Measurements from ENCODE around the gene NOD1.

NOD1 gene

GRCh38 chr7:30460246-30460633, 18.3 kb downstream of the NOD1 start:
- peak; percentile 48 for ATAC-seq
- TF ChIP-seq OSR1 (CRISPR knock-in tag; IDR thresholded peaks at IDR 0.05) (no peak), SNAI2 (CRISPR knock-in tag; IDR thresholded peaks at IDR 0.05) (no peak), CREB5 (CRISPR knock-in tag; IDR thresholded peaks at IDR 0.05; ENCODE audit: low read depth) (no peak), TCF4 (CRISPR knock-in tag; IDR thresholded peaks at IDR 0.05; ENCODE audit: borderline replicate concordance) (no peak), RARB (CRISPR knock-in tag; IDR thresholded peaks at IDR 0.05) (no peak), ISL1 (CRISPR knock-in tag; IDR thresholded peaks at IDR 0.05) (no peak), CSDC2 (CRISPR knock-in tag; IDR thresholded peaks at IDR 0.05) (no peak), PATZ1 (CRISPR knock-in tag; IDR thresholded peaks at IDR 0.05; ENCODE audit: borderline replicate concordance) (no peak), ARNTL (CRISPR knock-in tag; IDR thresholded peaks at IDR 0.05; ENCODE audit: borderline replicate concordance, low read depth) (no peak), ZNF8 (CRISPR knock-in tag; IDR thresholded peaks at IDR 0.05) (no peak)
- TF ChIP-seq, protein P1, sequence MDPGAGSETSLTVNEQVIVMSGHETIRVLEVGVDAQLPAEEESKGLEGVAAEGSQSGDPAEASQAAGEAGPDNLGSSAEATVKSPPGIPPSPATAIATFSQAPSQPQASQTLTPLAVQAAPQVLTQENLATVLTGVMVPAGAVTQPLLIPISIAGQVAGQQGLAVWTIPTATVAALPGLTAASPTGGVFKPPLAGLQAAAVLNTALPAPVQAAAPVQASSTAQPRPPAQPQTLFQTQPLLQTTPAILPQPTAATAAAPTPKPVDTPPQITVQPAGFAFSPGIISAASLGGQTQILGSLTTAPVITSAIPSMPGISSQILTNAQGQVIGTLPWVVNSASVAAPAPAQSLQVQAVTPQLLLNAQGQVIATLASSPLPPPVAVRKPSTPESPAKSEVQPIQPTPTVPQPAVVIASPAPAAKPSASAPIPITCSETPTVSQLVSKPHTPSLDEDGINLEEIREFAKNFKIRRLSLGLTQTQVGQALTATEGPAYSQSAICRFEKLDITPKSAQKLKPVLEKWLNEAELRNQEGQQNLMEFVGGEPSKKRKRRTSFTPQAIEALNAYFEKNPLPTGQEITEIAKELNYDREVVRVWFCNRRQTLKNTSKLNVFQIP (CRISPR knock-in tag; IDR thresholded peaks at IDR 0.05; ENCODE audit: borderline replicate concordance, low read depth) = no peak

DNA sequence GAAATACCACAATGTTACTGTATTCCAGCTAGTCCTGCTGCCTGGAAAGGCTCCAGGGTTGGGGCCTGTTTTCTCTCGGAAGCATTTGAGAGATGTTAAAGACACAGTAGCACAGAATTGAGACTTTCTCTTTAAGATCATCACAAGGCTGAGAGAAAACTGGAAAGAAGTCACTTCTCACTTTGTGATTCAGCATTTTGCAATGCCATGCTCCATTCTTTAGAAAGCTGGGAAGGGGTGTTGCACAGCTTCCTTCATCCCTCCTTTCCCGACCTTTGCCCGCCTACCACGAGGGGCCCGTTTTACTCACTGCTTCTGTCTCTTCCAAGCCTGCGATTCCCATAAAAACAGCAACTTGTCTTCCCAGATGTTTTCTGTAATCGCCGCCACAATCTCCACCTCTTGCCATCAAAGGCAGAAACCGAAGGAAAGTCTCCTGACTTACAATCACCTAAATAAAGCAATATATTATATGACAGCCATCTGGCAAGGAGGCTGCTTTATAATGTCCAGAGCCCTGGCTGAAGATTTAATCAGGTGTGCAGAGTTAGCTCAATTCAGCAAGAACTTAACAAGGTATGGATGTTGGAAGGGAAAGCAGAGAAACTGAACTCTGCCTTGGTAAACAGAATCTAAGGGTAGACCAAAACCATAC, 18.9 kb downstream of the NOD1 start:
- TF ChIP-seq, protein P2, sequence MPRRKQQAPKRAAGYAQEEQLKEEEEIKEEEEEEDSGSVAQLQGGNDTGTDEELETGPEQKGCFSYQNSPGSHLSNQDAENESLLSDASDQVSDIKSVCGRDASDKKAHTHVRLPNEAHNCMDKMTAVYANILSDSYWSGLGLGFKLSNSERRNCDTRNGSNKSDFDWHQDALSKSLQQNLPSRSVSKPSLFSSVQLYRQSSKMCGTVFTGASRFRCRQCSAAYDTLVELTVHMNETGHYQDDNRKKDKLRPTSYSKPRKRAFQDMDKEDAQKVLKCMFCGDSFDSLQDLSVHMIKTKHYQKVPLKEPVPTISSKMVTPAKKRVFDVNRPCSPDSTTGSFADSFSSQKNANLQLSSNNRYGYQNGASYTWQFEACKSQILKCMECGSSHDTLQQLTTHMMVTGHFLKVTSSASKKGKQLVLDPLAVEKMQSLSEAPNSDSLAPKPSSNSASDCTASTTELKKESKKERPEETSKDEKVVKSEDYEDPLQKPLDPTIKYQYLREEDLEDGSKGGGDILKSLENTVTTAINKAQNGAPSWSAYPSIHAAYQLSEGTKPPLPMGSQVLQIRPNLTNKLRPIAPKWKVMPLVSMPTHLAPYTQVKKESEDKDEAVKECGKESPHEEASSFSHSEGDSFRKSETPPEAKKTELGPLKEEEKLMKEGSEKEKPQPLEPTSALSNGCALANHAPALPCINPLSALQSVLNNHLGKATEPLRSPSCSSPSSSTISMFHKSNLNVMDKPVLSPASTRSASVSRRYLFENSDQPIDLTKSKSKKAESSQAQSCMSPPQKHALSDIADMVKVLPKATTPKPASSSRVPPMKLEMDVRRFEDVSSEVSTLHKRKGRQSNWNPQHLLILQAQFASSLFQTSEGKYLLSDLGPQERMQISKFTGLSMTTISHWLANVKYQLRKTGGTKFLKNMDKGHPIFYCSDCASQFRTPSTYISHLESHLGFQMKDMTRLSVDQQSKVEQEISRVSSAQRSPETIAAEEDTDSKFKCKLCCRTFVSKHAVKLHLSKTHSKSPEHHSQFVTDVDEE (CRISPR knock-in tag; IDR thresholded peaks at IDR 0.05) = no peak
- TF ChIP-seq TOX (CRISPR knock-in tag; IDR thresholded peaks at IDR 0.05; ENCODE audit: borderline replicate concordance) (no peak), SNAI2 (CRISPR knock-in tag; IDR thresholded peaks at IDR 0.05) (peak; percentile 68; the same call in 1 of the 2 replicates), TCF4 (CRISPR knock-in tag; IDR thresholded peaks at IDR 0.05; ENCODE audit: borderline replicate concordance) (peak; percentile 85), ZFP3 (CRISPR knock-in tag; IDR thresholded peaks at IDR 0.05) (peak; percentile 40; the same call in 1 of the 2 replicates), ISL1 (CRISPR knock-in tag; IDR thresholded peaks at IDR 0.05) (peak; percentile 32)
- peak; percentile 90 for ATAC-seq

- no peak for TF ChIP-seq ISL1 (CRISPR knock-in tag; IDR thresholded peaks at IDR 0.05)
- TF ChIP-seq PPARA (CRISPR knock-in tag; IDR thresholded peaks at IDR 0.05; ENCODE audit: borderline replicate concordance) = no peak
- TF ChIP-seq BACH2 (CRISPR knock-in tag; IDR thresholded peaks at IDR 0.05; ENCODE audit: borderline replicate concordance) = no peak
- no peak for TF ChIP-seq ZFP3 (CRISPR knock-in tag; IDR thresholded peaks at IDR 0.05)
- no peak for TF ChIP-seq ZC3H10 (CRISPR knock-in tag; IDR thresholded peaks at IDR 0.05)
- ATAC-seq = no peak
Observed at GRCh38 chr7:30458311-30458710, 20.3 kb downstream of the NOD1 start.

- no peak for ATAC-seq
- TF ChIP-seq ISL1 (CRISPR knock-in tag; IDR thresholded peaks at IDR 0.05) (no peak), PATZ1 (CRISPR knock-in tag; IDR thresholded peaks at IDR 0.05; ENCODE audit: borderline replicate concordance) (no peak), SNAI2 (CRISPR knock-in tag; IDR thresholded peaks at IDR 0.05) (no peak), PPARA (CRISPR knock-in tag; IDR thresholded peaks at IDR 0.05; ENCODE audit: borderline replicate concordance) (no peak), TOX (CRISPR knock-in tag; IDR thresholded peaks at IDR 0.05; ENCODE audit: borderline replicate concordance) (no peak), ZNF8 (CRISPR knock-in tag; IDR thresholded peaks at IDR 0.05) (no peak), ZNF565 (CRISPR knock-in tag; conservative IDR thresholded peaks at IDR 0.05; ENCODE audit: low read depth) (no peak), ARNTL (CRISPR knock-in tag; IDR thresholded peaks at IDR 0.05; ENCODE audit: borderline replicate concordance, low read depth) (no peak), RARB (CRISPR knock-in tag; IDR thresholded peaks at IDR 0.05) (no peak), CSDC2 (CRISPR knock-in tag; IDR thresholded peaks at IDR 0.05) (no peak), BACH2 (CRISPR knock-in tag; IDR thresholded peaks at IDR 0.05; ENCODE audit: borderline replicate concordance) (no peak), TCF4 (CRISPR knock-in tag; IDR thresholded peaks at IDR 0.05; ENCODE audit: borderline replicate concordance) (no peak), ZC3H10 (CRISPR knock-in tag; IDR thresholded peaks at IDR 0.05) (no peak)
- TF ChIP-seq, protein P1 (CRISPR knock-in tag; IDR thresholded peaks at IDR 0.05; ENCODE audit: borderline replicate concordance, low read depth) = no peak
- TF ChIP-seq, protein P2 (CRISPR knock-in tag; IDR thresholded peaks at IDR 0.05) = no peak
Observed at GRCh38 chr7:30453921-30454320, 24.7 kb downstream of the NOD1 start.
